Erythroblast (primary cell): Measurements from ENCODE around the gene ARHGEF4.

Experiments
- DNase-seq, 2 experiments: peaks; one replicate each; lab custom pipeline; 2025; lab: John Stamatoyannopoulos, UW
- GATA1 ChIP-seq: IDR thresholded peaks from 2 replicates; pipeline ENCODE4 v1.6.1; 2011; ENCODE audit warnings: low read depth, mild to moderate bottlenecking, control low read depth, low read length, moderate library complexity
- POLR2A ChIP-seq: IDR thresholded peaks from 2 replicates; pipeline ENCODE4 v1.6.1; 2011; ENCODE audit warnings: mild to moderate bottlenecking, low read length

Gene ARHGEF4

GRCh38 chr2:130870779-130871178, 34.1 kb downstream of the ARHGEF4 start:
- DNase-seq: no peak
- TF ChIP-seq POLR2A: no peak
- TF ChIP-seq GATA1: no peak

- no peak for TF ChIP-seq POLR2A
- TF ChIP-seq GATA1: no peak
- no peak for DNase-seq
These were observed 35.4 kb downstream of the ARHGEF4 start for GRCh38 chr2:130871843-130872740.

DNA sequence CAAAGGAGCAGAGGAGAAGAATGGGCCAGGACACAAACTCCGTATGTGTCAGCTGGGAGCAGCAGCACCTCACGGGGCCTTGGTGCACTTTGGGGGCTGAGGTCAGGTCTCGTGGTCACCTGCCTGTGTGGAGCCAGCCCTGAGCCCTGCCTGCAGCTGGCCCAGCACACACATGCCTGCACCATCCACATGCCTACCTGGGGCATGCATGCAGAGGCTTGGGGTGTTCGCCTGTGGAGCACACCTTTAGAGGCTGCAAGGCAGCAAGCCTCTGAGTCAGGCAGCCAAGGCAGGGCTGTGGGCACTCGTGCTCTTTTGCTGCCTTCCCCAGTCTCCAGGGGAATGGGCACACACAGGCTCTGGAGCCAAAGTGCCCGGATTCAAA, 36.0 kb downstream of the ARHGEF4 start:
- TF ChIP-seq POLR2A (no peak), GATA1 (no peak)
- no peak for DNase-seq

- DNase-seq: peak; percentile 28 to 58
- no peak for TF ChIP-seq GATA1
These were observed 37.1 kb downstream of the ARHGEF4 start for GRCh38 chr2:130873700-130874346.

GRCh38 chr2:130874512-130874911, 37.8 kb downstream of the ARHGEF4 start:
- TF ChIP-seq POLR2A (no peak), GATA1 (no peak)
- no peak for DNase-seq

- TF ChIP-seq POLR2A (no peak), GATA1 (no peak)
- DNase-seq: no peak
These were observed 39.2 kb downstream of the ARHGEF4 start for GRCh38 chr2:130875935-130876334.

DNA sequence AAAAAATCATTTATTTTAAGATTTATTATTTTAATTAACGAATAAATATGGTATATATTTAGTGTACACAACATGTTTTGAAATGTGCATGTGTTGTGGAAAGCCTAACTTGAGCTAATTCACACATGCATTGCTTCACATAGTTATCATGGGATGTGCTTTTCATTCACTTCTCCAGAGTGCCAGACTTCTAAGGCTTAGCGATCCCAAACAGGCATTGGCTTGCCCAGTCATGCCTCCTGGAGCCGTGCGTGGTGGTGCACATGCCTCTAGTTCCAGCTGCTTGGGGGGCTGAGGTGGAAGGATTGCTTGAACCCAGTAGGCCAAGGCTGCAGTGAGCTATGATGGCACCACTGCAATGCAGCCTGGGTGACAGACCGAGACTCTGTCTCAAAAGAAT, 40.5 kb downstream of the ARHGEF4 start:
- DNase-seq: no peak
- TF ChIP-seq POLR2A: no peak
- no peak for TF ChIP-seq GATA1

GRCh38 chr2:130878316-130878715, 41.6 kb downstream of the ARHGEF4 start:
- TF ChIP-seq POLR2A: no peak
- no peak for TF ChIP-seq GATA1

DNA sequence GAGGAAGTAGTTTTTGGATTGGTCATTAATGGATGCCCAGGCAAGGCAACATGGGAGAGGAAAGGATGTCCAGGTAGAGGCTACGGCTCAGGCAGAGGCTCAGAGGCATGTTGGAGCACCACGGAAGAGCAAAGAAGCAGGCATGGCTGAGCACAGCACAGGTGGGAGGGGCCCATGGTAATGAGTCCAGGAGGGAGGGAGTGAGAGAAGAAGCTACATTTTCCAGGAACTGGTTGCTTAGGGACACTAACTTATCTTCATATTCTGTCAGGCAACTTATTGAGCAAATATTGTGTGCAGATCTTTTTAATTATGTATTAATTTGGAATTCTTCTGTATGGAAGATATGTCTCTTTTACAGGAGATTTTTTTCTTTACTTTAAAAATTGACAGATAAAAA, 42.2 kb downstream of the ARHGEF4 start:
- TF ChIP-seq GATA1: no peak
- no peak for TF ChIP-seq POLR2A
- no peak for DNase-seq

More at GRCh38 chr2:130878316-130878715, 41.6 kb downstream of the ARHGEF4 start:
- no peak for DNase-seq

GRCh38 chr2:130882111-130882690, 45.5 kb downstream of the ARHGEF4 start:
- DNase-seq: no peak
- TF ChIP-seq POLR2A: no peak
- no peak for TF ChIP-seq GATA1

- TF ChIP-seq POLR2A (no peak), GATA1 (no peak)
- no peak for DNase-seq
These were observed 46.3 kb downstream of the ARHGEF4 start for GRCh38 chr2:130882991-130883390.

- TF ChIP-seq GATA1 (no peak), POLR2A (no peak)
- no peak for DNase-seq
These were observed 46.8 kb downstream of the ARHGEF4 start for GRCh38 chr2:130883496-130883895.

DNA sequence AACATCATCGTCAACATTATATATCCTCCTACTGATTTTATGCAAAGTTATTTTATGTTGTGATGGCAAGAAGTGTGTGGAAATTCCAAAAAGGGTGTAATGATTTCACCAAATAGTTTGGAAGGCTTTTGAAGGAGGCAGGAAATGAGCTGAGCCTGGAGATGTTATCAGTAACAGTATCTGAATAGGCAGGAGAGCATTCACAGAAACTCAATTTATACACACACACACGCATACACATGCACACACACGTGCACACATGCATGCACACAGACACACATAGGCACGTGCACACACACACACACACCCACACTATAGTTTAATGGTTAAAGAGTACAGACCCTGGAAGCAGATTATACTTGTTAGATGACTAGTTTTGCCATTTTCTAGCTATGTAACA, 47.3 kb downstream of the ARHGEF4 start:
- TF ChIP-seq GATA1 (no peak), POLR2A (no peak)
- DNase-seq: no peak

GRCh38 chr2:130884503-130884902, 47.8 kb downstream of the ARHGEF4 start:
- DNase-seq: no peak
- no peak for TF ChIP-seq POLR2A
- TF ChIP-seq GATA1: no peak
